Peyer's patch (tissue), 4 donors: Measurements from ENCODE around the gene STRIP1. TPM values are rescaled to one million over a fixed set of nuclear protein-coding genes. Genes with fewer than 3 reads are reported as not detected.
"Not testable (repeated sequence)": the region's sequence is repeated elsewhere in the genome, so short reads cannot be mapped to it uniquely, and the experiment has no call there.

Experiments
- DNase-seq, 3 donors: peaks; one replicate each; pipeline ENCODE4 v3.0.0-alpha.2; 2017 to 2019
- H3K27ac ChIP-seq, 4 donors: fragments of 200-600 bp; sonication (generic); one replicate each; pipeline ENCODE4 v1.5.1; 2016 to 2019
- H3K27me3 ChIP-seq, 2 donors: fragments of 200-600 bp; sonication (generic); one replicate each; pipeline ENCODE4 v1.5.1; 2019
- H3K36me3 ChIP-seq, 3 donors: fragments of 200-600 bp; sonication (generic); one replicate each; pipeline ENCODE4 v1.5.1; 2016 to 2019
- H3K4me1 ChIP-seq, 4 donors: fragments of 200-600 bp; sonication (generic); one replicate each; pipeline ENCODE4 v1.5.1; 2016 to 2019
- H3K4me3 ChIP-seq, 4 donors: fragments of 200-600 bp; sonication (generic); 1 replicate in 3 of 4; 2 replicates in 1 of 4; pipeline ENCODE4 v1.5.1; 2016 to 2019; ENCODE audit warnings: mild to moderate bottlenecking in 1 of 4
- H3K9me3 ChIP-seq, 4 donors: fragments of 200-600 bp; sonication (generic); one replicate each; pipeline ENCODE4 v1.5.1; 2016 to 2019; ENCODE audit warnings: mild to moderate bottlenecking in 1 of 4
- POLR2A ChIP-seq, 2 donors: fragments of 450-650 bp; IDR thresholded peaks; one replicate each; pipeline ENCODE4 v1.5.1; 2017; ENCODE audit warnings: antibody characterized with exemption in 2 of 2, mild to moderate bottlenecking in 2 of 2, moderate library complexity in 2 of 2
- total RNA-seq, 4 donors: library from RNA; depleted of rRNA; stranded (reverse); fragments of >200 nt; gene quantifications; one replicate each; pipeline ENCODE4 v1.1.0, GENCODE V29; 2016
- TF ChIP-seq, protein P1 (sequence below), 6 experiments: fragments of 450-650 bp in 4 of 6; fragments of 200-600 bp in 2 of 6; sonication (generic) in 1 of 6; IDR thresholded peaks; one replicate each; pipeline ENCODE4 v1.5.1; 2017 to 2019; ENCODE audit warnings: antibody characterized with exemption in 6 of 6, mild to moderate bottlenecking in 3 of 6, moderate library complexity in 1 of 6

Gene STRIP1
- total RNA-seq, 4 donors from 2014 or later, result 25.6 to 117 (median 95.1) TPM

DNA sequence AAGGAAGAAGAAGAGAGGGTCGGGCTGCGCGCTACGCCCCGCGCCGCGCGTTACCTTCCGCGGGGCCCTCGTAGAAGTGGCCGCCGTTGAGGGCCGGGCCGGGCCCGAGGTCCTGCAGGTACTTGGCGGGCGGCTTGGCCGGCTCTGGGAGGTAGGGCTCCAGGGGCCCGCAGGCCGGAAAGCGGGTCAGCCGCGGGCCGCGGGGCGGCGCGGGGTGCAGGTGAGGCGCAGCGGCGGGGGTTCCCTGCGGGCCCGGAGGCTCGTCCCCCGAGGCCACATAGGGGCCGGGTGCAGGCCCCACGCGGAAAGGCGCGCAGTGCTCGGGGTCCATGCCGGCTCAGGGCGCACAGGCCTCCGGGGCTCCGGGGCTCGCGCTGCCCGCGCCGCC is 35.9 kb downstream of the STRIP1 start:
- Histone ChIP-seq H3K27ac (no peak overlapping the region), H3K9me3 (no peaks in the 10 kb centered on the region), H3K4me1 (peaks cover 3 to 39% (median 23%) of the 10 kb centered on the region in 4 donors), H3K4me3 (peak overlapping the region in 2 of 4 donors; percentile 27 to 30), H3K27me3 (peaks cover 0 to 48% of the 10 kb centered on the region in 2 donors), H3K36me3 (no peaks in the 10 kb centered on the region)
- no peak for TF ChIP-seq POLR2A (IDR thresholded peaks at IDR 0.05)
- TF ChIP-seq, protein P1, sequence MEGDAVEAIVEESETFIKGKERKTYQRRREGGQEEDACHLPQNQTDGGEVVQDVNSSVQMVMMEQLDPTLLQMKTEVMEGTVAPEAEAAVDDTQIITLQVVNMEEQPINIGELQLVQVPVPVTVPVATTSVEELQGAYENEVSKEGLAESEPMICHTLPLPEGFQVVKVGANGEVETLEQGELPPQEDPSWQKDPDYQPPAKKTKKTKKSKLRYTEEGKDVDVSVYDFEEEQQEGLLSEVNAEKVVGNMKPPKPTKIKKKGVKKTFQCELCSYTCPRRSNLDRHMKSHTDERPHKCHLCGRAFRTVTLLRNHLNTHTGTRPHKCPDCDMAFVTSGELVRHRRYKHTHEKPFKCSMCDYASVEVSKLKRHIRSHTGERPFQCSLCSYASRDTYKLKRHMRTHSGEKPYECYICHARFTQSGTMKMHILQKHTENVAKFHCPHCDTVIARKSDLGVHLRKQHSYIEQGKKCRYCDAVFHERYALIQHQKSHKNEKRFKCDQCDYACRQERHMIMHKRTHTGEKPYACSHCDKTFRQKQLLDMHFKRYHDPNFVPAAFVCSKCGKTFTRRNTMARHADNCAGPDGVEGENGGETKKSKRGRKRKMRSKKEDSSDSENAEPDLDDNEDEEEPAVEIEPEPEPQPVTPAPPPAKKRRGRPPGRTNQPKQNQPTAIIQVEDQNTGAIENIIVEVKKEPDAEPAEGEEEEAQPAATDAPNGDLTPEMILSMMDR (IDR thresholded peaks at IDR 0.05), result no peak
- DNase-seq, result no peak

DNA sequence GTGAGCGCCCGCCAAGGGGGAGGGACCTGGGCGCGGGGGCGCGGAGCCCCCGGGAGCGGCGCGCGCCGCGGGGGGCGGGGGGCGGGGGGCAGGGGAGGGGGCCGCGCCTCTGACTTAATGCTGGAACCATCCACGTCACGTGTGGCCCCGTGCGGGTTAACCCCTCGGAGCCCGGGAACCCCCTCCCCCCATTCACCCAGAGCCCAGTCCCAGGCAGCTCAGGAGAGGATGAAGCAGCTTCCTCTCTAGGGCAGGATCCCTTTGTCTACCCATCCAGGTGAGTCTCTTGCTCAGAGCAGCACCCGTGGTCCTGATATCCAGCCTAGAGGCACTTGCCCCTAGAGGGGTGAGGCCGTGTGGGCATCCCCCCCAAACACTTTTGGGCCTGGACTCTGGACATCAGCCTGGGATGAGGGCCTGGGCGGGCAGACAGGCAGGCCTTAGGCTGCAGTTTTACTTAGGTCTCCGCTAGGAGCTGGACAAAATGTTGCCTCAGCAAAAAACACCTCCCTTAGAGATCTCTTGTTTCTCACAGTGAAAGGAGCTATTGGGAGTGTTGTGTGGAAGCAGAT is 36.3 kb downstream of the STRIP1 start, which contains the start of gene ALX3:
TSS of gene ALX3 (minus strand) at position 2 of the 572 bp plus-strand sequence. CDS start 60 bp downstream, outside the sequence.
- Histone ChIP-seq H3K4me1 (peaks cover 3 to 39% (median 23%) of the 10 kb centered on the region in 4 donors), H3K27ac (no peak within 1 kb of the TSS), H3K27me3 (peaks cover 0 to 48% of the 10 kb centered on the region in 2 donors), H3K36me3 (no peaks in the 10 kb centered on the region), H3K9me3 (no peaks in the 10 kb centered on the region), H3K4me3 (peak within 1 kb of the TSS in 2 of 4 donors; percentile 27 to 30)
- DNase-seq, result no peak
- TF ChIP-seq POLR2A (IDR thresholded peaks at IDR 0.05), result no peak
- TF ChIP-seq, protein P1 (IDR thresholded peaks at IDR 0.05), result no peak

DNA sequence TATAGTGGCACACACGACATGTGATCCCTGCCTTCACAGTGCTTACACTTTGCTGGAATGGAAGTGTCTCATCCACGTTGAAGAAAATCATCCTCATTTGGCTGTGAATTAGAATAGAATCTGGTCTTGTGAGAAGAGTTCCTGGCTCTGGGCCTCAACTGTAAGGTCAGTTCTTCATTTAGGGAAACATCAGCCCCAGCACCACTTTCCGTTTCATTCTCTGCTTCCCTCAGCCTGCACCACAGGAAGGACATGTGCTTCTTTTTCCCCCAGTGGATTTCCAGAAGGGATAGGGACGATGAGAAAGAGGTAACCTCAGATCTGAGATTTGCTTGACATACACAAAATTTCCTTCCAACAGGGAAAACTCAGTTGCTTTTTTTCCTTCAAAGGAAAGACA is 39.7 kb downstream of the STRIP1 start:
- TF ChIP-seq, protein P1 (IDR thresholded peaks at IDR 0.05), result no peak
- TF ChIP-seq POLR2A (IDR thresholded peaks at IDR 0.05), result no peak
- H3K4me1 ChIP-seq, result peaks cover 0 to 19% (median 11%) of the 10 kb centered on the region in 4 donors
- H3K27ac ChIP-seq, result no peak overlapping the region
- DNase-seq, result no peak
- no peaks in the 10 kb centered on the region for H3K36me3 ChIP-seq
- H3K4me3 ChIP-seq, result no peak overlapping the region
- H3K9me3 ChIP-seq, result no peaks in the 10 kb centered on the region
- peaks cover 0 to 24% of the 10 kb centered on the region in 2 donors for H3K27me3 ChIP-seq

DNA sequence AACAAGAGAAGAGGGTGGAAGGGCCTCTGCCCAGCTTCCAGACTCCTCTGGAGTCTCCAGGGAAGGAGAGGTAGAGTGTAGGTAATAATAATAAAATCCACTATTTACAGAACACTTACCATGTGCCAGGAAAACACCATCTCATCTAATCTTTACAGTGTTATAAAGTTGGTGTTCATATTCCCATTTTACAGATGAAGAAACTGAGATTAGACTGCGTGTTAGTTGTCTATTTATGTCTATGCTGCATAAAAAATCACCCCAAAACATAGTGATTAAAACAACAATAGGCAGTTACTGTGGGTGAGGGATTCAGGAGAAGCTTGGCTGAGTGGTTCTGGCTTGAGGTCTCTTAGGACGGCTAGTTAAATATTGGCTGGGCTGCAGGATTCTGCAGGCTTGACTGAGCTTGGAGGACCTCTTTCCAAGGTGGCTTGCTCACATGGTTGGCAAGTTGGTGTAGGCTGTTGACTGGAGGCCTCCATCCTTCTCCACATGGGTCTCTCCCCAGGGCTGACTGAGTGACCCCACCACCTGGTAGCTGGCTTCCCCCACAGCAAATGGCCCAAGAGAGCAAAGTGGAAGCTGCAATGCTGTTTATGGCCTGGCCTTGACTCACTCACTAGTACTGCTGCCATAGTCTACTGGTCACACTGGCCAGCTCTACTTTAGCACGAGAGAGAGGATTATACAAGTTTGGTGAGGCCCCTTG is 42.5 kb downstream of the STRIP1 start:
- H3K27me3 ChIP-seq, result no peaks in the 10 kb centered on the region

DNA sequence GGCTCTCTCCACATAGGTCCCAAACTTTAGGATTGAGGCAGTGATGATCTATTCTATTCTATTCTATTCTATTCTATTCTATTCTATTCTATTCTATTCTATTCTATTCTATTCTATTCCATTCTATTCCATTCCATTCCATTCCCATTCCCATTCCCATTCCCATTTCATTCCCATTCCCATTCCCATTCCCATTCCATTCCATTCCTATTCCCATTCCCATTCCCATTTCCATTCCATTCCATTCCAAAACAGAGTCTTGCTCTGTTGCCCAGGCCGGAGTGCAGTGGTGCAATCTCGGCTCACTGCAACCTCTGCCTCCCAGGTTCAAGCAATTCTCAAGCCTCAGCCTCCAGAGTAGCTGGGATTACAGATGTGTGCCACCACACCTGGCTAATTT is 45.6 kb downstream of the STRIP1 start:
- not testable (repeated sequence) for DNase-seq, H3K36me3 ChIP-seq, H3K4me3 ChIP-seq, H3K27me3 ChIP-seq, H3K9me3 ChIP-seq, H3K27ac ChIP-seq
- H3K4me1 ChIP-seq, result peaks cover 0 to 15% (median 3%) of the 10 kb centered on the region in 4 donors

More for the DNA sequence above, 42.5 kb downstream of the STRIP1 start:
- no peak overlapping the region for H3K27ac ChIP-seq
- H3K36me3 ChIP-seq, result no peaks in the 10 kb centered on the region
- no peak for DNase-seq
- H3K4me1 ChIP-seq, result no peaks in the 10 kb centered on the region
- no peak overlapping the region for H3K4me3 ChIP-seq
- no peak for TF ChIP-seq POLR2A (IDR thresholded peaks at IDR 0.05)
- TF ChIP-seq, protein P1 (IDR thresholded peaks at IDR 0.05), result no peak
- no peaks in the 10 kb centered on the region for H3K9me3 ChIP-seq

DNA sequence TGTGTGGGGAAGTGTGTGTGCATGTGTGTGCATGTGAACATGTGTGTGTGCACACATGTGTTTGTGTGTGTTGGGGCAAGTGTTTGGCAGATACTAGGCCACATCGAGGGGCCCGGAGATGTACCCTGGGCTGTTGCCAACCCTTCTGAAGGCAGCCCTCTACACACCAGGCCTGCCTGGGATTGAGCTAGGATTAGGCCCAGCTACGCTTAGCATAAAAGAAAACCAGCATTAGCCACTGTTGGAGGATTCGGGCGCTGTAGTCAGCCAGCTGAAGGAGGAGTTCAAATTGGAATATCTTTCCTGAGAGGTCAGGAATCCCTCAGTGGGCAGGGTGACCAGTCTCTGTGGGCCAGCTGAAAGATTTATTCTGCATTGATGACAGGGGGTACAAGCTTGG is 46.6 kb downstream of the STRIP1 start:
- Histone ChIP-seq H3K27ac (no peak overlapping the region), H3K36me3 (no peaks in the 10 kb centered on the region), H3K4me3 (no peak overlapping the region), H3K9me3 (no peaks in the 10 kb centered on the region), H3K27me3 (peaks cover 0 to 8% of the 10 kb centered on the region in 2 donors), H3K4me1 (peaks cover 0 to 15% (median 3%) of the 10 kb centered on the region in 4 donors)
- no peak for DNase-seq
- TF ChIP-seq, protein P1 (IDR thresholded peaks at IDR 0.05), result no peak
- no peak for TF ChIP-seq POLR2A (IDR thresholded peaks at IDR 0.05)
